GM23338 (cell line): ENCODE measurements around the gene SIRT2. TPM values are rescaled to one million over a fixed set of nuclear protein-coding genes. Genes with fewer than 3 reads are reported as not detected.

ENCODE experiments used
- ATAC-seq: fragments of 200-7000 bp; cut with Tn5 transposase; 3 replicates; pipeline ENCODE4 v1.9.1; 2020
- DNase-seq: peaks from one replicate; pipeline ENCODE4 v3.0.0-alpha.2; 2015; ENCODE audit warnings: low spot score
- H2AFZ ChIP-seq: fragments of 200-600 bp; sonication (generic); 2 replicates; pipeline ENCODE4 v1.8.0; 2016; ENCODE audit warnings: antibody characterized with exemption, mild to moderate bottlenecking, moderate library complexity
- H3F3A ChIP-seq: fragments of 200-600 bp; sonication (generic); replicated peaks from 2 replicates; pipeline ENCODE4 v1.8.0; 2017; ENCODE audit warnings: antibody characterized with exemption, mixed run types, low read depth
- H3K27ac ChIP-seq: fragments of 200-600 bp; sonication (generic); 2 replicates; pipeline ENCODE4 v1.6.1; 2016; ENCODE audit warnings: low read depth
- H3K27me3 ChIP-seq: fragments of 200-600 bp; sonication (generic); 2 replicates; pipeline ENCODE4 v1.8.0; 2016; ENCODE audit warnings: mild to moderate bottlenecking, mixed run types, moderate library complexity; ENCODE audit not compliant: insufficient read depth
- H3K36me3 ChIP-seq: fragments of 200-600 bp; sonication (generic); 2 replicates; pipeline ENCODE4 v1.8.0; 2016; ENCODE audit warnings: mild to moderate bottlenecking; ENCODE audit not compliant: insufficient read depth
- H3K4me1 ChIP-seq: fragments of 200-600 bp; sonication (generic); 2 replicates; pipeline ENCODE4 v1.8.0; 2016; ENCODE audit warnings: mild to moderate bottlenecking, moderate library complexity; ENCODE audit not compliant: insufficient read depth
- H3K4me2 ChIP-seq: fragments of 200-600 bp; sonication (generic); 2 replicates; pipeline ENCODE4 v1.7.1; 2017; ENCODE audit warnings: mixed run types
- H3K4me3 ChIP-seq: fragments of 200-600 bp; sonication (generic); 2 replicates; pipeline ENCODE4 v1.6.1; 2016; ENCODE audit warnings: mixed run types
- H3K79me2 ChIP-seq: fragments of 200-600 bp; sonication (generic); replicated peaks from 2 replicates; pipeline ENCODE4 v1.8.0; 2017; ENCODE audit warnings: mild to moderate bottlenecking; ENCODE audit not compliant: insufficient read depth
- H3K9me2 ChIP-seq: fragments of 200-600 bp; sonication (generic); 2 replicates; pipeline ENCODE4 v1.8.0; 2017; ENCODE audit not compliant: insufficient read depth
- H4K20me1 ChIP-seq: fragments of 200-600 bp; sonication (generic); replicated peaks from 2 replicates; pipeline ENCODE4 v1.8.0; 2017; ENCODE audit warnings: mild to moderate bottlenecking; ENCODE audit not compliant: insufficient read depth
- H3K27ac Mint-ChIP-seq: 2 replicates; pipeline ENCODE4 v1.8.0; 2020; ENCODE audit warnings: inconsistent platforms, mild to moderate bottlenecking, moderate library complexity, mixed read lengths
- H3K27me3 Mint-ChIP-seq: 3 replicates; pipeline ENCODE4 v1.8.0; 2022; ENCODE audit warnings: low read depth, mild to moderate bottlenecking, moderate library complexity, mixed read lengths, inconsistent platforms; ENCODE audit not compliant: insufficient read depth, poor library complexity
- H3K36me3 Mint-ChIP-seq: 3 replicates; pipeline ENCODE4 v1.8.0; 2021; ENCODE audit warnings: low read depth, mild to moderate bottlenecking, inconsistent platforms, moderate library complexity, mixed read lengths
- H3K4me1 Mint-ChIP-seq: 3 replicates; pipeline ENCODE4 v1.8.0; 2020; ENCODE audit warnings: mild to moderate bottlenecking, inconsistent platforms, mixed read lengths
- H3K4me3 Mint-ChIP-seq: 3 replicates; pipeline ENCODE4 v1.8.0; 2021; ENCODE audit warnings: moderate library complexity, mild to moderate bottlenecking, inconsistent platforms, mixed read lengths
- H3K9me3 Mint-ChIP-seq: 3 replicates; pipeline ENCODE4 v1.8.0; 2020; ENCODE audit warnings: moderate library complexity, mild to moderate bottlenecking, inconsistent platforms, mixed read lengths
- ZNF331 ChIP-seq: fragments of 250-450 bp; sonication (Bioruptor Pico); IDR thresholded peaks from 2 replicates; pipeline ENCODE4 v1.5.0; 2020; ENCODE audit warnings: low read depth, mild to moderate bottlenecking, moderate library complexity
- polyA plus RNA-seq: library from polyadenylated mRNA; unstranded; fragments of >200 nt; fragmentation: Nextera tagmentation; extraction: Ambion mirVana; gene quantifications from 2 replicates; pipeline ENCODE4 v1.2.1, GENCODE V29; 2016
- total RNA-seq: library from RNA; depleted of rRNA; stranded (reverse); fragments of >200 nt; shearing (Covaris generic); gene quantifications from 2 replicates; pipeline ENCODE4 v1.2.3, GENCODE V29; 2014
- TF ChIP-seq, protein P1 (sequence below), 2 experiments: fragments of 200-600 bp in 1 of 2; sonication (generic) in 1 of 2; conservative IDR thresholded peaks; 2 replicates each; pipeline versions ENCODE4 v1.5.1 to v1.6.1; 2016 to 2017; ENCODE audit warnings: antibody characterized with exemption in 2 of 2, low read depth in 2 of 2, mild to moderate bottlenecking in 2 of 2, moderate library complexity in 1 of 2
- TF ChIP-seq, protein P2 (sequence below): IDR thresholded peaks from one replicate; pipeline ENCODE4 v1.6.1; 2018; ENCODE audit warnings: antibody characterized with exemption; ENCODE audit not compliant: unreplicated experiment

SIRT2 gene
- total and polyA plus RNA-seq, 2 experiments from 2014 or later, result 2.7 to 8.4 TPM

DNA sequence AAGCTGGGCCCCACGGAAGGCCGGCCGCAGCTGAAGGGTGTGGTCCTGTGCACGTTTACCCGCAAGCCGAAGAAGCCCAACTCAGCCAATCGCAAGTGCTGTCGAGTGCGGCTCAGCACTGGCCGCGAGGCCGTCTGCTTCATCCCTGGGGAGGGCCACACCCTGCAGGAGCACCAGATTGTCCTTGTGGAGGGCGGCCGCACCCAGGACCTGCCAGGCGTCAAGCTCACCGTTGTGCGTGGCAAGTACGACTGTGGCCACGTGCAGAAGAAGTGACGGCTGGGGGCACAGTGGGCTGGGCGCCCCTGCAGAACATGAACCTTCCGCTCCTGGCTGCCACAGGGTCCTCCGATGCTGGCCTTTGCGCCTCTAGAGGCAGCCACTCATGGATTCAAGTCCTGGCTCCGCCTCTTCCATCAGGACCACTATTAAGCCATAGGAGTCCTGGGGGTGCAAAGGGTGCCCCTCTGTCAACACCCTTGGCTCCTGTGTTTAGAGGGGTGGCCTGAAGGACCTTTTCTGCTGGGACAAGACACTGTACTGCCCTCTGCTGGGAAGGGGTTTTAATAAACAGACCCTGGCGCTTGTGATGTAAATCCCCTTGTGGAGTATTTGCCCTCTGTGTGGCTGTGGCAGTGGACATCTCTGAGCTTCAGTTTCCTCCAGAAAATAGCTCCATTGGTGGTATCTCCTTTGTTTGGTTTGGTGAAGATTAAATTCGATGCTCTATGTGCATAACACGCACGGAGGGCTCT lies 33.2 kb upstream of the SIRT2 start:
- no peak overlapping the region for H3K4me2 ChIP-seq
- no peak overlapping the region for H2AFZ ChIP-seq
- Mint-ChIP-seq H3K27me3 (peaks cover 6% of the 10 kb centered on the region), H3K9me3 (peaks cover 32% of the 10 kb centered on the region), H3K27ac (no peak overlapping the region), H3K36me3 (peaks cover 70% of the 10 kb centered on the region), H3K4me3 (peak overlapping the region; percentile 48; the same call in 2 of the 3 replicates), H3K4me1 (peaks cover 8% of the 10 kb centered on the region; the same call in 2 of the 3 replicates)
- no peak overlapping the region for H3K27ac ChIP-seq
- ATAC-seq, result peak; percentile 3
- no peak overlapping the region for H3K4me3 ChIP-seq
- no peaks in the 10 kb centered on the region for H3K27me3 ChIP-seq
- peaks cover 10% of the 10 kb centered on the region; the same call in 1 of the 2 replicates for H3K36me3 ChIP-seq
- no peaks in the 10 kb centered on the region for H3K9me2 ChIP-seq
- DNase-seq, result peak; percentile 80
- peaks cover 4% of the 10 kb centered on the region; the same call in 1 of the 2 replicates for H3F3A ChIP-seq
- H3K4me1 ChIP-seq, result peaks cover 8% of the 10 kb centered on the region
- H4K20me1 ChIP-seq, result peaks cover 6% of the 10 kb centered on the region; the same call in 1 of the 2 replicates
- H3K79me2 ChIP-seq, result peaks cover 37% of the 10 kb centered on the region
- TF ChIP-seq, protein P1, sequence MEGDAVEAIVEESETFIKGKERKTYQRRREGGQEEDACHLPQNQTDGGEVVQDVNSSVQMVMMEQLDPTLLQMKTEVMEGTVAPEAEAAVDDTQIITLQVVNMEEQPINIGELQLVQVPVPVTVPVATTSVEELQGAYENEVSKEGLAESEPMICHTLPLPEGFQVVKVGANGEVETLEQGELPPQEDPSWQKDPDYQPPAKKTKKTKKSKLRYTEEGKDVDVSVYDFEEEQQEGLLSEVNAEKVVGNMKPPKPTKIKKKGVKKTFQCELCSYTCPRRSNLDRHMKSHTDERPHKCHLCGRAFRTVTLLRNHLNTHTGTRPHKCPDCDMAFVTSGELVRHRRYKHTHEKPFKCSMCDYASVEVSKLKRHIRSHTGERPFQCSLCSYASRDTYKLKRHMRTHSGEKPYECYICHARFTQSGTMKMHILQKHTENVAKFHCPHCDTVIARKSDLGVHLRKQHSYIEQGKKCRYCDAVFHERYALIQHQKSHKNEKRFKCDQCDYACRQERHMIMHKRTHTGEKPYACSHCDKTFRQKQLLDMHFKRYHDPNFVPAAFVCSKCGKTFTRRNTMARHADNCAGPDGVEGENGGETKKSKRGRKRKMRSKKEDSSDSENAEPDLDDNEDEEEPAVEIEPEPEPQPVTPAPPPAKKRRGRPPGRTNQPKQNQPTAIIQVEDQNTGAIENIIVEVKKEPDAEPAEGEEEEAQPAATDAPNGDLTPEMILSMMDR (conservative IDR thresholded peaks at IDR 0.05; ENCODE audit: low read depth in 2 of 2), result peak; percentile 62 to 70
- TF ChIP-seq, protein P2, sequence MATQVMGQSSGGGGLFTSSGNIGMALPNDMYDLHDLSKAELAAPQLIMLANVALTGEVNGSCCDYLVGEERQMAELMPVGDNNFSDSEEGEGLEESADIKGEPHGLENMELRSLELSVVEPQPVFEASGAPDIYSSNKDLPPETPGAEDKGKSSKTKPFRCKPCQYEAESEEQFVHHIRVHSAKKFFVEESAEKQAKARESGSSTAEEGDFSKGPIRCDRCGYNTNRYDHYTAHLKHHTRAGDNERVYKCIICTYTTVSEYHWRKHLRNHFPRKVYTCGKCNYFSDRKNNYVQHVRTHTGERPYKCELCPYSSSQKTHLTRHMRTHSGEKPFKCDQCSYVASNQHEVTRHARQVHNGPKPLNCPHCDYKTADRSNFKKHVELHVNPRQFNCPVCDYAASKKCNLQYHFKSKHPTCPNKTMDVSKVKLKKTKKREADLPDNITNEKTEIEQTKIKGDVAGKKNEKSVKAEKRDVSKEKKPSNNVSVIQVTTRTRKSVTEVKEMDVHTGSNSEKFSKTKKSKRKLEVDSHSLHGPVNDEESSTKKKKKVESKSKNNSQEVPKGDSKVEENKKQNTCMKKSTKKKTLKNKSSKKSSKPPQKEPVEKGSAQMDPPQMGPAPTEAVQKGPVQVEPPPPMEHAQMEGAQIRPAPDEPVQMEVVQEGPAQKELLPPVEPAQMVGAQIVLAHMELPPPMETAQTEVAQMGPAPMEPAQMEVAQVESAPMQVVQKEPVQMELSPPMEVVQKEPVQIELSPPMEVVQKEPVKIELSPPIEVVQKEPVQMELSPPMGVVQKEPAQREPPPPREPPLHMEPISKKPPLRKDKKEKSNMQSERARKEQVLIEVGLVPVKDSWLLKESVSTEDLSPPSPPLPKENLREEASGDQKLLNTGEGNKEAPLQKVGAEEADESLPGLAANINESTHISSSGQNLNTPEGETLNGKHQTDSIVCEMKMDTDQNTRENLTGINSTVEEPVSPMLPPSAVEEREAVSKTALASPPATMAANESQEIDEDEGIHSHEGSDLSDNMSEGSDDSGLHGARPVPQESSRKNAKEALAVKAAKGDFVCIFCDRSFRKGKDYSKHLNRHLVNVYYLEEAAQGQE, result no peak

DNA sequence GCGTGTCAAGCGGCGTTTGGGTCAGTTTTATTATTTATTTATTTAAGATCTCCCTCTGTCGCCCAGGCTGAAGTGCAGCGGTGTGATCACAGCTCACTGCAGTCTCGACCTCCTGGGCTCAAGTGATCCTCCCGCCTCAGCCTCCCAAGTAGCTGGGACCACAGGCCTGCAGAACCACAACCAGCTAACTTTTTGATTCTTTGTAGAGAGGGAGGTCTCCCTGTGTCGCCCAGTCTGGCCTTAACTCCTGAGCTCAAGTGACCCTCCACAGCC lies 32.0 kb upstream of the SIRT2 start:
- H3K4me3 Mint-ChIP-seq, result peak overlapping the region; percentile 100
- TF ChIP-seq, protein P2, result no peak
- TF ChIP-seq ZNF331 (CRISPR knock-in tag), result no peak
- TF ChIP-seq, protein P1 (conservative IDR thresholded peaks at IDR 0.05; ENCODE audit: low read depth in 2 of 2), result no peak
- H4K20me1 ChIP-seq, result peaks cover 9% of the 10 kb centered on the region; the same call in 1 of the 2 replicates
- H3K27me3 ChIP-seq, result no peaks in the 10 kb centered on the region
- no peaks in the 10 kb centered on the region for H3K9me2 ChIP-seq
- peaks cover 10% of the 10 kb centered on the region; the same call in 1 of the 2 replicates for H3K36me3 ChIP-seq
- H3K27ac ChIP-seq, result no peak overlapping the region
- peaks cover 68% of the 10 kb centered on the region for H3K36me3 Mint-ChIP-seq
- H3K4me1 Mint-ChIP-seq, result peaks cover 8% of the 10 kb centered on the region; the same call in 2 of the 3 replicates
- H3K79me2 ChIP-seq, result peaks cover 43% of the 10 kb centered on the region
- peak overlapping the region; percentile 99; the same call in 1 of the 2 replicates for H3K27ac Mint-ChIP-seq
- H3K4me1 ChIP-seq, result peaks cover 8% of the 10 kb centered on the region
- DNase-seq, result no peak
- H3K9me3 Mint-ChIP-seq, result peaks cover 32% of the 10 kb centered on the region
- peak overlapping the region; percentile 99 for H3K4me2 ChIP-seq
- no peak overlapping the region for H2AFZ ChIP-seq
- no peak for ATAC-seq
- H3F3A ChIP-seq, result peaks cover 4% of the 10 kb centered on the region; the same call in 1 of the 2 replicates
- peaks cover 6% of the 10 kb centered on the region for H3K27me3 Mint-ChIP-seq
- H3K4me3 ChIP-seq, result peak overlapping the region; percentile 100
